H9 (cell line): ENCODE results near the gene ZSCAN31. TPM values are rescaled to one million over a fixed set of nuclear protein-coding genes. Genes with fewer than 3 reads are reported as not detected.

ENCODE experiments used
- DNase-seq: peaks from one replicate; pipeline ENCODE4 v3.0.0-alpha.2; 2017
- H2AFZ ChIP-seq: one replicate; pipeline ENCODE4 v1.6.1; 2013; ENCODE audit warnings: mild to moderate bottlenecking, low read length, control low read depth, moderate library complexity
- H2AK5ac ChIP-seq: 2 replicates; pipeline ENCODE4 v1.6.1; 2013; ENCODE audit warnings: low read length, control low read depth, mixed read lengths; ENCODE audit not compliant: insufficient read length
- H2BK120ac ChIP-seq: one replicate; pipeline ENCODE4 v1.6.1; 2013; ENCODE audit warnings: low read depth, mild to moderate bottlenecking, low read length, control low read depth, inconsistent platforms; ENCODE audit not compliant: poor library complexity, severe bottlenecking
- H2BK12ac ChIP-seq: 2 replicates; pipeline ENCODE4 v1.6.1; 2013; ENCODE audit warnings: low read length, control low read depth, mixed read lengths, low read depth; ENCODE audit not compliant: insufficient read length
- H2BK15ac ChIP-seq: 2 replicates; pipeline ENCODE4 v1.6.1; 2013; ENCODE audit warnings: low read depth, low read length, control low read depth
- H2BK20ac ChIP-seq: one replicate; pipeline ENCODE4 v1.6.1; 2013; ENCODE audit warnings: low read depth, mild to moderate bottlenecking, low read length, control low read depth, inconsistent platforms; ENCODE audit not compliant: poor library complexity, severe bottlenecking
- H2BK5ac ChIP-seq: 2 replicates; pipeline ENCODE4 v1.6.1; 2013; ENCODE audit warnings: low read length, control low read depth, mixed read lengths; ENCODE audit not compliant: insufficient read length
- H3K14ac ChIP-seq: 2 replicates; pipeline ENCODE4 v1.6.1; 2013; ENCODE audit warnings: low read length, control low read depth; ENCODE audit not compliant: insufficient read depth
- H3K18ac ChIP-seq: 2 replicates; pipeline ENCODE4 v1.6.1; 2013; ENCODE audit warnings: low read depth, mild to moderate bottlenecking, mixed read lengths, low read length, control low read depth; ENCODE audit not compliant: insufficient read length
- H3K23ac ChIP-seq: 2 replicates; pipeline ENCODE4 v1.6.1; 2013; ENCODE audit warnings: low read length, control low read depth, mixed read lengths, low read depth; ENCODE audit not compliant: insufficient read length
- H3K23me2 ChIP-seq: 2 replicates; pipeline ENCODE4 v1.6.1; 2013; ENCODE audit warnings: low read depth, mild to moderate bottlenecking, mixed read lengths, low read length, control low read depth; ENCODE audit not compliant: insufficient read length, poor library complexity, severe bottlenecking
- H3K27ac ChIP-seq: 2 replicates; pipeline ENCODE4 v1.5.1; 2013; ENCODE audit warnings: low read length, control low read depth, mixed read lengths, low read depth; ENCODE audit not compliant: insufficient read length
- H3K27me3 ChIP-seq: 2 replicates; pipeline ENCODE4 v1.6.1; 2013; ENCODE audit warnings: low read length, control low read depth, inconsistent platforms; ENCODE audit not compliant: insufficient read depth
- H3K4ac ChIP-seq: 2 replicates; pipeline ENCODE4 v1.6.1; 2013; ENCODE audit warnings: low read depth, mild to moderate bottlenecking, control low read depth, inconsistent platforms, low read length, moderate library complexity
- H3K4me1 ChIP-seq: 2 replicates; pipeline ENCODE4 v1.6.1; 2013; ENCODE audit warnings: low read length, control low read depth, inconsistent platforms; ENCODE audit not compliant: insufficient read depth
- H3K4me2 ChIP-seq: 2 replicates; pipeline ENCODE4 v1.6.1; 2013; ENCODE audit warnings: low read length, control low read depth, mixed read lengths; ENCODE audit not compliant: insufficient read length, insufficient read depth
- H3K56ac ChIP-seq: 2 replicates; pipeline ENCODE4 v1.6.1; 2013; ENCODE audit warnings: low read depth, mild to moderate bottlenecking, mixed read lengths, low read length, control low read depth; ENCODE audit not compliant: insufficient read length
- H3K79me1 ChIP-seq: 2 replicates; pipeline ENCODE4 v1.6.1; 2013; ENCODE audit warnings: low read depth, mild to moderate bottlenecking, moderate library complexity, low read length, control low read depth, inconsistent platforms; ENCODE audit not compliant: insufficient read depth, poor library complexity, severe bottlenecking
- H3K79me2 ChIP-seq: 2 replicates; pipeline ENCODE4 v1.6.1; 2013; ENCODE audit warnings: low read length, control low read depth, inconsistent platforms; ENCODE audit not compliant: insufficient read depth
- H3K9ac ChIP-seq: 2 replicates; pipeline ENCODE4 v1.6.1; 2013; ENCODE audit warnings: low read length, control low read depth, mixed read lengths; ENCODE audit not compliant: insufficient read length; ENCODE audit errors: extremely low read depth
- H3K9me3 ChIP-seq: one replicate; pipeline ENCODE4 v1.6.1; 2013; ENCODE audit warnings: low read depth, low read length, inconsistent platforms; ENCODE audit not compliant: control insufficient read depth
- H3T11ph ChIP-seq: one replicate; pipeline ENCODE4 v1.6.1; 2013; ENCODE audit warnings: mild to moderate bottlenecking, low read length, control low read depth, inconsistent platforms
- H4K20me1 ChIP-seq: one replicate; pipeline ENCODE4 v1.6.1; 2013; ENCODE audit not compliant: control insufficient read depth, insufficient read length, insufficient read depth
- H4K5ac ChIP-seq: 2 replicates; pipeline ENCODE4 v1.6.1; 2013; ENCODE audit warnings: low read depth, mild to moderate bottlenecking, mixed read lengths, low read length, control low read depth; ENCODE audit not compliant: insufficient read length
- H4K8ac ChIP-seq: replicated peaks from 2 replicates; pipeline ENCODE4 v1.6.1; 2013; ENCODE audit warnings: low read length, control low read depth, mixed read lengths, low read depth; ENCODE audit not compliant: insufficient read length
- H4K91ac ChIP-seq: 2 replicates; pipeline ENCODE4 v1.6.1; 2013; ENCODE audit warnings: low read depth, mild to moderate bottlenecking, moderate library complexity, mixed read lengths, low read length, control low read depth; ENCODE audit not compliant: insufficient read length
- H3K27ac Mint-ChIP-seq, 3 experiments: 2 replicates in 2 of 3; 3 replicates in 1 of 3; pipeline ENCODE4 v1.8.0; 2020 to 2021; ENCODE audit warnings: mixed read lengths in 3 of 3, mild to moderate bottlenecking in 1 of 3, moderate library complexity in 1 of 3
- H3K27me3 Mint-ChIP-seq: 2 replicates; pipeline ENCODE4 v1.8.0; 2021; ENCODE audit warnings: low read depth, mild to moderate bottlenecking, moderate library complexity, mixed read lengths
- H3K36me3 Mint-ChIP-seq, 3 experiments: 2 replicates in 2 of 3; 3 replicates in 1 of 3; pipeline ENCODE4 v1.8.0; 2020 to 2021; ENCODE audit warnings: low read depth in 3 of 3, mixed read lengths in 3 of 3; ENCODE audit not compliant: insufficient read depth in 1 of 3
- H3K4me1 Mint-ChIP-seq, 2 experiments: 2 replicates each; pipeline ENCODE4 v1.8.0; 2020; ENCODE audit warnings: mixed read lengths in 2 of 2
- H3K4me3 Mint-ChIP-seq, 2 experiments: 2 replicates in 1 of 2; 3 replicates in 1 of 2; pipeline ENCODE4 v1.8.0; 2020 to 2021; ENCODE audit warnings: mild to moderate bottlenecking in 2 of 2, mixed read lengths in 2 of 2, moderate library complexity in 1 of 2
- H3K9me3 Mint-ChIP-seq, 2 experiments: 2 replicates in 1 of 2; 3 replicates in 1 of 2; pipeline ENCODE4 v1.8.0; 2020; ENCODE audit warnings: mild to moderate bottlenecking in 2 of 2, mixed read lengths in 2 of 2, moderate library complexity in 1 of 2
- CTCF ChIP-seq: fragments of 200-600 bp; sonication (generic); conservative IDR thresholded peaks from 3 replicates; pipeline ENCODE4 v1.8.0; 2021; ENCODE audit warnings: antibody characterized with exemption, mild to moderate bottlenecking
- WGBS: extraction: QIAGEN DNeasy Blood & Tissue Kit; methylation state at CpG from one replicate; pipeline ENCODE4 v1.1.7; 2013; ENCODE audit warnings: missing lambda C conversion rate, low lambda C conversion rate, mixed read lengths; ENCODE audit not compliant: insufficient read length; ENCODE audit errors: extremely low coverage; 5-methylcytosine and 5-hydroxymethylcytosine counted together
- total RNA-seq: library from RNA; stranded (reverse); gene quantifications from 2 replicates; pipeline ENCODE4 v1.2.1, GENCODE V29; 2021

Gene ZSCAN31
- total RNA-seq, 1 experiment from 2014 or later: 7.1 TPM

- Histone ChIP-seq H3K4me2 (no peak overlapping the region), H3K18ac (no peak overlapping the region), H4K91ac (no peak overlapping the region), H2BK20ac (no peak overlapping the region), H2AK5ac (no peak overlapping the region), H3K4ac (no peak overlapping the region), H3K27ac (no peak overlapping the region), H3K9ac (no peak overlapping the region), H3K56ac (no peak overlapping the region), H2BK12ac (no peak overlapping the region), H4K8ac (no peak overlapping the region), H3K79me1 (no peaks in the 10 kb centered on the region), H2BK15ac (no peak overlapping the region), H2BK120ac (no peak overlapping the region), H3K4me1 (no peaks in the 10 kb centered on the region), H3K27me3 (no peaks in the 10 kb centered on the region; the same call in 1 of the 2 replicates), H2BK5ac (no peak overlapping the region), H4K20me1 (no peaks in the 10 kb centered on the region), H3K14ac (no peak overlapping the region), H3K23ac (no peak overlapping the region), H4K5ac (no peak overlapping the region), H2AFZ (no peak overlapping the region), H3K79me2 (no peaks in the 10 kb centered on the region; the same call in 1 of the 2 replicates), H3K23me2 (peaks cover 6% of the 10 kb centered on the region), H3T11ph (no peak overlapping the region), H3K9me3 (no peaks in the 10 kb centered on the region)
- H3K9me3 Mint-ChIP-seq: no peaks in the 10 kb centered on the region; a peak in 1 of 5 replicates
- no peak for DNase-seq
- TF ChIP-seq CTCF: no peak
- no peak overlapping the region for H3K27ac Mint-ChIP-seq
- H3K27me3 Mint-ChIP-seq: peaks cover 29% of the 10 kb centered on the region
- no peaks in the 10 kb centered on the region for H3K36me3 Mint-ChIP-seq
- no CpG with 5 or more reads among the region's 1 CpG for WGBS
- H3K4me1 Mint-ChIP-seq: peaks cover 3 to 4% of the 10 kb centered on the region in 2 experiments; a peak in 1 of 4 replicates
- no peak overlapping the region for H3K4me3 Mint-ChIP-seq
Observed at GRCh38 chr6:28345201-28345600, 9.3 kb upstream of the ZSCAN31 start.
